Gastroesophageal sphincter (tissue), 3 donors: ENCODE measurements around the gene NHERF2.

Source experiments
- CTCF ChIP-seq, 4 experiments: fragments of 200-600 bp in 2 of 4; fragments of 450-650 bp in 2 of 4; sonication (generic) in 1 of 4; IDR thresholded peaks; one replicate each; pipeline ENCODE4 v1.5.1; 2017 to 2019; ENCODE audit warnings: antibody characterized with exemption in 4 of 4, mild to moderate bottlenecking in 2 of 4, moderate library complexity in 2 of 4
- POLR2A ChIP-seq, 2 donors: fragments of 450-650 bp; IDR thresholded peaks; one replicate each; pipeline ENCODE4 v1.6.1; 2017; ENCODE audit warnings: antibody characterized with exemption in 2 of 2, mild to moderate bottlenecking in 2 of 2, moderate library complexity in 1 of 2

DNA sequence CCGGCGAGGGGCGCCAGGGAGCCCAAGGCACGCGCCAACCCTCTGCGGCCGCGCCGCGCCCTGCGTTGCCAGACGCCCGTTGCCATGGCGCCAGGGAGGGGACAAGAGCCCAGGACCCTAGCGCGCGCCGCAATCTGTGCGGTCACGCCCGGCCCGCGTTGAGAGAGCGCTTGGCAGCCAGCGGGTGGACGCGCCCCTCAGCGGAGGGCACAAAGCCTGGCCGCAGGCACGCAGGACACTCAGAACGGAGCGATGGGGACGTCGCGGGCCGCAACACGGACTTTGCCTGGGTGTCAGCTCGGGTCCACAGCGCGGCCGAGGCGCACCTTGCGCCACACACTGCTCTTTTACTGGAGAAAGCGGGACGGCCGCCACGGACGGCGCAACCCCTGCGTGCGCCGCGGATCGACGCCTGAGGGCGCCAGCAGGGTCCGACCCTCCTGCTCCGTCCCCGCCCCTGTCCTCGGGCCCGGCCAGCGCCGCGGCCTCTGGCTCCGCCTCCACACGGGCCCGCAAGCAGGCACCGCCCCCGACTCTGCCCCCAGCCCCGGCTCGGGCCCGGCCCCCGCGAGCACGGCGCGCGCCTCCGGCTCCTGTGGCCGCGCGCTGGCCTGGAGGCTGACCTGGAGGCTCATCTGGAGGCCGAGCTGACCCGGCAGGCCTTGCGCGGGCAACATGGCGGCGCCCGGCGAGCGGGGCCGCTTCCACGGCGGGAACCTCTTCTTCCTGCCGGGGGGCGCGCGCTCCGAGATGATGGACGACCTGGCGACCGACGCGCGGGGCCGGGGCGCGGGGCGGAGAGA, 43.0 kb upstream of the NHERF2 start, which contains the start of gene GFER:
- TF ChIP-seq POLR2A (IDR thresholded peaks at IDR 0.05) = peak; percentile 51 to 68
- peak in 2 of 4 experiments; percentile 1 to 64 for TF ChIP-seq CTCF (IDR thresholded peaks at IDR 0.05)
